MCF 10A (cell line): ENCODE results near the gene IFT122. TPM values are rescaled to one million over a fixed set of nuclear protein-coding genes. Genes with fewer than 3 reads are reported as not detected.
"Not testable (repeated sequence)": the region's sequence is repeated elsewhere in the genome, so short reads cannot be mapped to it uniquely, and the experiment has no call there.

Experiments
- BruUV-seq: library from RNA; stranded (reverse); fragments of 400-500 nt; replicated peaks from 2 replicates; lab custom pipeline; 2021; lab: Mats Ljungman, UMichigan
- CTCF ChIA-PET: fragments of 300-600 bp; sonication (Branson Sonifier 250); formaldehyde crosslinking; extraction: SDS; loops from one replicate; lab custom pipeline; 2021; ENCODE audit warnings: antibody characterized with exemption, inconsistent platforms; lab: Yijun Ruan, JAX
- POLR2A ChIA-PET: fragments of 300-600, 350-650 bp; sonication (Branson Sonifier 250); formaldehyde crosslinking; extraction: SDS; loops from one replicate; lab custom pipeline; 2020; ENCODE audit warnings: antibody characterized with exemption, inconsistent platforms; lab: Yijun Ruan, JAX
- DNase-seq: peaks from one replicate; pipeline ENCODE4 v3.0.0-alpha.2; 2018; ENCODE audit not compliant: unreplicated experiment
- H3K27ac Mint-ChIP-seq: one replicate; pipeline ENCODE4 v1.8.0; 2022; ENCODE audit warnings: mild to moderate bottlenecking, low read depth, mixed read lengths; ENCODE audit not compliant: unreplicated experiment
- H3K27me3 Mint-ChIP-seq: one replicate; pipeline ENCODE4 v1.8.0; 2022; ENCODE audit warnings: mixed read lengths; ENCODE audit not compliant: insufficient read depth, unreplicated experiment
- H3K36me3 Mint-ChIP-seq: one replicate; pipeline ENCODE4 v1.8.0; 2022; ENCODE audit warnings: mild to moderate bottlenecking, moderate library complexity, mixed read lengths; ENCODE audit not compliant: insufficient read depth, unreplicated experiment
- H3K4me1 Mint-ChIP-seq: one replicate; pipeline ENCODE4 v1.8.0; 2022; ENCODE audit warnings: mixed read lengths; ENCODE audit not compliant: insufficient read depth, unreplicated experiment
- H3K4me3 Mint-ChIP-seq: one replicate; pipeline ENCODE4 v1.8.0; 2022; ENCODE audit warnings: mild to moderate bottlenecking, moderate library complexity, mixed read lengths; ENCODE audit not compliant: unreplicated experiment
- H3K9me3 Mint-ChIP-seq: one replicate; pipeline ENCODE4 v1.8.0; 2022; ENCODE audit warnings: mixed read lengths; ENCODE audit not compliant: unreplicated experiment
- CTCF ChIP-seq: fragments of 200-600 bp; IDR thresholded peaks from one replicate; pipeline ENCODE4 v1.8.0; 2022; ENCODE audit warnings: antibody characterized with exemption, mild to moderate bottlenecking; ENCODE audit not compliant: unreplicated experiment
- intact Hi-C: fragments of 100-400 bp; cut with micrococcal nuclease; formaldehyde crosslinking; loops from 2 replicates; pipeline ENCODE4 v1.14.1; 2022
- total RNA-seq: library from RNA; stranded (reverse); gene quantifications from 2 replicates; pipeline ENCODE4 v1.2.3, GENCODE V29; 2022

IFT122 gene
- total RNA-seq, 1 experiment from 2014 or later, result 21.0 TPM

GRCh38 chr3:129543999-129544398 is 104.0 kb downstream of the IFT122 start:
- Mint-ChIP-seq H3K4me1 (peaks cover 5% of the 10 kb centered on the region), H3K27me3 (no peaks in the 10 kb centered on the region), H3K27ac (no peak overlapping the region), H3K9me3 (no peaks in the 10 kb centered on the region), H3K36me3 (no peaks in the 10 kb centered on the region), H3K4me3 (no peak overlapping the region)
- ChIA-PET CTCF (interaction anchor here (0.6 kb wide), 1 partner anchor 59 kb away, joined by 4 read pairs; no protein-coding TSS in a partner anchor), POLR2A (no interaction called here)
- BruUV-seq, result no TSS peak
- no peak for TF ChIP-seq CTCF
- intact Hi-C loops, result no loop called here
- no peak for DNase-seq

GRCh38 chr3:129545951-129546350 is 105.9 kb downstream of the IFT122 start:
- H3K9me3 Mint-ChIP-seq, DNase-seq, POLR2A ChIA-PET, H3K4me3 Mint-ChIP-seq, H3K27ac Mint-ChIP-seq, BruUV-seq, intact Hi-C loops, H3K36me3 Mint-ChIP-seq, H3K27me3 Mint-ChIP-seq: not testable (repeated sequence)
- CTCF ChIA-PET, result interaction anchor here (0.6 kb wide), 2 partner anchors 52 to 100 kb away, joined by 3 to 4 read pairs; no protein-coding TSS in a partner anchor
- peaks cover 12% of the 10 kb centered on the region for H3K4me1 Mint-ChIP-seq

GRCh38 chr3:129547241-129547640 is 107.2 kb downstream of the IFT122 start:
- CTCF ChIA-PET, result no interaction called here
- no peaks in the 10 kb centered on the region for H3K9me3 Mint-ChIP-seq
- POLR2A ChIA-PET, result no interaction called here
- H3K4me3 Mint-ChIP-seq, result no peak overlapping the region
- no peak for TF ChIP-seq CTCF
- no peak for DNase-seq
- intact Hi-C loops, result no loop called here
- H3K4me1 Mint-ChIP-seq, result peaks cover 12% of the 10 kb centered on the region
- H3K27ac Mint-ChIP-seq, result no peak overlapping the region
- BruUV-seq, result no TSS peak
- H3K27me3 Mint-ChIP-seq, result no peaks in the 10 kb centered on the region
- no peaks in the 10 kb centered on the region for H3K36me3 Mint-ChIP-seq

GRCh38 chr3:129548104-129548965 is 108.3 kb downstream of the IFT122 start:
- DNase-seq, result no peak
- Mint-ChIP-seq H3K4me1 (peaks cover 12% of the 10 kb centered on the region), H3K27me3 (no peaks in the 10 kb centered on the region), H3K9me3 (no peaks in the 10 kb centered on the region), H3K4me3 (no peak overlapping the region), H3K36me3 (no peaks in the 10 kb centered on the region), H3K27ac (no peak overlapping the region)
- BruUV-seq, result no TSS peak
- CTCF ChIA-PET, result interaction anchor here (0.5 kb wide), 1 partner anchor 328 kb away, joined by 6 read pairs; no protein-coding TSS in a partner anchor
- POLR2A ChIA-PET, result no interaction called here
- no peak for TF ChIP-seq CTCF
- intact Hi-C loops, result no loop called here
